ENCODE results near the gene PBX1.

PBX1 gene

GRCh38 chr1:164841702-164842465 is 282.9 kb downstream of the PBX1 start:
- no peak for DNase-seq

DNA sequence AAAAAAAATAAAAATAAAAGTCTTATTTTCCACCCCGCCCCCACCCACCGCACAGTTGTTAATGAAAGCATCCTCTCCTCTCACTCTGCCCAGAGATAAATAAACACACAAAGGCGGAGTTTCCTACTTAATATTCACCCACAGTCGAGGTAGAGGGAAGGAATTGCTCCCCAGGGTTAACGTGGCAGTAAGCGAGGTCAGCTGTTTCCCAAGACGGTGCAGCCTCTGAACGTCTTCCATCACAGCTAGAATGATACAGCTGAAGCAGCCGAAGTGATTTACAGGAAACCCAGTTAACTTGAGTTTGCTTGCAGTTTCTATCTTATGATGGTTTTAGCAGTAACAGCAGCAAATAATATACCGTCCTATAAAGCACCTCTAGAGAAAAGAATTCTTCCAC is 283.9 kb downstream of the PBX1 start:
- DNase-seq, result no peak

DNA sequence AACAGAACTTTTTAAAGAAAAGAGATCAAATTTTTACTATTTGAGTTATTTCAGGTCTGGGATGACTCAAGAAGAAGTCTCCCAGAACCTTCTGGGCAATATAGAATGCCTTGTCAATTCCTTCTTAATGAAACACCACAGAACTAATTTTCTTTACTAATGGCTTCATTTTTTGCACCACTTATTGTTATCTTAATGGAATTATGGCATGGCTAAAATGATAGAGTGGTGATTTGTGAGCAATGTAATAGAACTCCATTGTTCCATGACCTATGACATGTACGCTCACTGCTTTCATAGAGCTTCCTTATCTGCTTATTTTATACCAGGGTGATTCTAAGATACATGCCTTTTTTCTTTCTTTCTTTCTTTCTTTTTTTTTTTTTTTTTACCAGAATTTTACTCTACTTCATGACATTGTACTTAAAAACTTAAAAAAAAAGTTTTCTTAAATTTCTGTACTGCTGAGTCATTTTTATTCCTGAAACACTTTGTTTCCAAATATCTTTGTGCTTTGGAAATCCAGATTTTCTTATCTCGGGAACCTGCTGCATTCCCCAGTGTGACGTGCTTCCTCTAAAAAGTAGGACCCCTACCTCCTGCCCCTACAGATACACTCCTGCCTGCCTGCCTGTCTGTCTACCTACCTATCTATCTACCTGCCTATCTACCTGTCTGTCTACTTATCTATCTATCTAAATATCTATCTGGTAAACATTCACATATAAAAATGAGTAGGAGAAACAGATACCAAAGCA is 284.9 kb downstream of the PBX1 start:
- DNase-seq, result no peak

- DNase-seq, result no peak
Observed at GRCh38 chr1:164846731-164847691, 288.0 kb downstream of the PBX1 start.

DNA sequence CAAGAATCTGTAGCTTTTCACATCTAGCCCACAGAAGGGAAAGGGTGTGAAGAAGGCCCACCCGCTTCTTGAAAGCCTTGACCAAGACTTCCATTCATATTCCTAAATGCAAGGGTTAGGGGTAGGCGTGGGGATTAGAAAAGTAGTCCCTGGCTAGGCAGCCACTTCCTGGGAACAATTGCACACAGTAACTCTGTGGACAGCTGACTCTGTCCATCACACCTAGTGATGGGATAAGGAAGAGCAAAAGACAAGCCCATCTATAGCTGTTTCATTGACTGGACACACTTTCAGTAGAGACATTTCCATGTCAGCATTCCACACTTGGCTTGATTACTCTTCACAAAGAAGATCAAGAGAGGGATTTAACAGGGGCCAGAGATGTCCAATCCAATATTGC is 294.2 kb downstream of the PBX1 start:
- DNase-seq, result no peak

DNA sequence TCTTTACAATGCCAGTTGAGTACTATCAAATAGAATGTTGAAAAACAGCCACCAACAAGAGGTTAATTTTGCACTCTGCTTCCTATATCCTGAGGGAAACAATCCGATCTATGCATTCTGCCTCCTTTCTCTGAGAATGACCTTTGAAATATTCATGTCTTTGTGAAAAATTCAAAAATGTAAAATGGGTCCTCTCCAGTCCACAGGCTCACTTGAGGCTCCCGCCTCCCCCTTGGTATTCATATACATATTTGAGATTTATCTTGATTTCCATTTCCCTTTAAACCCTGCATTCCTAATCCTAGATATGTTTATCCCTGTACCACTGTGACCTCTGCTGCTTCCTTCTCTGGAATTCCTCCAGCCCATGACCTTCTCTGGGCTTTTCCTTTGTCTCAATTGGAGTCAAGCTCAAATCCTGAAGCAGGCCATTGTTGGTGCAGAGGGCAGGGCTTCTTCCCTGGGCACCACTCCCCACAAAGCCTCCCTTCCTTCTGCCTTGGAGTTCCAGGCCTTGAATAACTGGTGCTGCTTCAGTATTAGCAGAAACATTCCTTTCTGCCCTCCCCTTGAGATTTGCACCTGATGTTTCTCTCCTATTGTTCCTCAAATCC is 296.8 kb downstream of the PBX1 start:
- no peak for DNase-seq

DNA sequence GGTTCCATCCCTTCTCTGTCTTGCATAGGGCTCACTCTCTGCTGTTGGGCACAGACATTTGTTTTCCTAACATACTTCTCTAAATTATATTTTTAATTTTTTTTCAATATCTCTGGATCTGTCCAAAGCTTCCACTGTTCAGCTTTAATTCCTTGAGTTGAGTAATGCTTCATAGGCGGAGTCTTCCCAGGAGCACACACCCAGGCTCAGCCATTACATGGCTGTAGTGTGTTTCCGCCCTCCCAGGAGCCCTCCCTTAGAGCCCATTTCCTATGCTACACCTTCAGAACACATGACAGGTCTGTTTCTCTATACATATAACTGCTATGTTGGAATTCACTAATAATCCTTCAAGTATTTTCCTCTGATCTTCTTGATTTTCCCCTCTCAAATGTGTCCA is 297.4 kb downstream of the PBX1 start:
- no peak for DNase-seq

GRCh38 chr1:164857439-164857838 is 298.5 kb downstream of the PBX1 start:
- DNase-seq, result no peak

DNA sequence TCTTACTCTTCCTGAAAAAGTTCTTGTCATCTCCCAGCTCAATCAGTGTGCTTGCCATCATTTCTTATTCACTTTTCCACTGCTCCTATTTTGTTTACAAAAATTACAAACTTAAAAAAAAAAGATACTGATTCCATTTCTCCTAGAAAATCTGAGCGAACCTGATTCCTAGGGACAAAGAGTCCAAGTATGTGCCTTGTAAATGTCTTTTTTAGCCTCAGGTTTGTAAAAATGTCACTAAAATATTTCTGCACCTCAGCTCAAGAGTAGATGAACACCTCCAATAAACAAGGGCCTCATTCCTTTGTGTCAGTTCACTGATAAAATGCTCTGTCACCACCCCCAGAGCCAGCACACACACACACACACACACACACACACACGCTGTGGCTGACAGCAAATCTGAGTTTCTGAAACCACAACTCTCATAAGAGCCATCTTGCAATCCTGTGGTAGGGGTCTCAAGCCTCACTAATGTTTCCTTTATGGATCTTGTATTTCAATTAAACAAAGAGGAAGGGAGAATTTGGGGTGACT is 299.2 kb downstream of the PBX1 start:
- no peak for DNase-seq

- no peak for DNase-seq
Observed at GRCh38 chr1:164861632-164862031, 302.6 kb downstream of the PBX1 start.

- no peak for DNase-seq
Observed at GRCh38 chr1:164863056-164863455, 304.1 kb downstream of the PBX1 start.

DNA sequence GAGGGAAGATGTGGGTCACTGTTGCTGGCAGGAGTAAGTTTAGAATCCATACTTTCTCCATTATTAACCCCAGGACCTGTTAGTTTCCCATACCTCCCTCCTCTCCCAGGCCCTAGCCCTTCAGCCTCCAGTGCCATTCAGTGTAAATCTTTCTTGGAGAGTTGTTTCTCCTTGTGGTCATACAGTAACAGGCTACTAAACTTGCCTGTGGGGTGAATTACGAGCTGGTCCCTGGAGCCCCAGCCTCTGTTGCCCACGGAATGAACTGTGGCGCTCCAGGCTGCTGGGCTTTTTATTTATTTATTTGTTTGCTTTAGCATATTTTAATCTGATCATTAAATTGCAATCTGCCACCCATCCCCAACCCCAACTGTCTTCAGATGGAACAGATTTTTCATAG is 305.2 kb downstream of the PBX1 start:
- DNase-seq, result no peak

DNA sequence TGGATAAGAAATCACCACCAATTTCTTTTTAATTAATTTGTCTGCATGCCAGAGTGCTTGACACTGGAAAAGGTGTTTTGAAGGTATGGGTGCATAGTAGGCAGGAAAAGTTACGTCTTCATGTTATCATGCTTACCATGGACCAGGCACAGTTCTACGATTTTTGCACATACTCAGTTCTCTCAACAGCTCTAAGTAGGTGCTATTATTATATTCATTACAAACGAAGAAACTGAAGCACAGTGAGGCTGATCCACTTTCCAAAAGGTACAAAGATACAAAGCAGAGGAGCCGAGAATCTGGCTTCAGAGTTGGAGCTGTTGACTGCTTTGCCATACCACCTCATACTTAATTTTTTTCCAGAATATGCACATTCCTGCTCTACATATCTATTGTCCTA is 306.4 kb downstream of the PBX1 start:
- no peak for DNase-seq

GRCh38 chr1:164867590-164867989 is 308.6 kb downstream of the PBX1 start:
- DNase-seq, result no peak

DNA sequence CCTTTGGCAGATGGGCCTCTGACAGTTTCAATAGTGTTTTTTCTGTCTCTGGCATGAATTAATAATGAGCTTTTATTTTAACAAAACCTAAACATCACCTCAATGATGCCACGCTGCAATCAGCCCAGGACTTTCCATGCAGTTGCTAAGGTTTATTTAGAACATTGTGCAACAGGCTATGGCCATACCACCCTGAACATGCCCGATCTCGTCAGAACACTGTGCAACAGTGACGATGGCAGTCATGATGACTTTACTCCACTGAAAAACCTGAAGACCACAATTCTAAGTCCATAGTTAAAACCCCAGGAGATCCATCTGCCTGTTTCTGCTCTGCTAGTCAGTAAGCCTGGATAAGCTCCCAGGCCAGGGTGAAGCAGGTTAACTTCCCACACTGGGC is 310.0 kb downstream of the PBX1 start:
- DNase-seq, result no peak

DNA sequence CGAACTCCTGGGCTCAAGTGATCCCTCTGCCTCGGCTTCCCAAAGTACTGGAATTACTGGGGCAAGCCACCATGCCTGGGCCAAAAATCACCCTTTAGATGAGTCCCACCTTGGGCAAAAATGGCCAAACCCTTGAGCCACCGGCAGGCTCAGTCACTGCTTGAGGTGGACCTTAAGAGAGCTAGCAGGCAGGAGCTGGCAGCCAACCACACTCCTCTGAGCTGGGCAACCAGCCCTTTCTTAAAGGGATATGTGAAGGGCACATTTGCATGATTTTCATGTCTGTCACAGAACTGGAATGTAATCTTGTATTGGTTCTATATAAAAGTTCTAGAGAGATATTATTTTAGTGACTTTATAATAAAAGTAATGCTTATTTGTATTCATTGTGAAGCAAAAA is 316.5 kb downstream of the PBX1 start:
- no peak for DNase-seq

GRCh38 chr1:164876398-164877116 is 317.6 kb downstream of the PBX1 start:
- DNase-seq, result no peak

DNA sequence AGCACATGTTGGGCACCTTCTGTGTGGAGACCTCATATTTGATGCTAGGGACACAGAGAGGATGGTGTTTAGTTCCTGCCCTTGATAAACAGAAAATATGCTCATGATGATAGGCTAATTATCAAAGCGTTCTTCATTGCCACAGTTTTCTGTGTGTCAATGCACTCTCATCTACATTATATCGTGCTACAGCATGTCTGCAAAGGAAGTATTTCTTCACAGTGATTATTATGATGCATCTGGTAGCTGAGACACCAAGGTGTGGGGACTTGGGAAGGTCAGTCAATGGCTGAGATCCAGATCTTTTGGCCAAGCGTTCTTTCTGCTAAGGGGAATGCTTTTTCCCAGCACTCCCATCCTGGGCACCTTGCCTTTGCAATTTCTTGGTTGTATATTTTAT is 321.2 kb downstream of the PBX1 start:
- no peak for DNase-seq

GRCh38 chr1:164880644-164881043 is 321.7 kb downstream of the PBX1 start:
- no peak for DNase-seq

- no peak for DNase-seq
Observed at GRCh38 chr1:164885311-164885710, 326.3 kb downstream of the PBX1 start.

GRCh38 chr1:164886101-164886500 is 327.1 kb downstream of the PBX1 start:
- no peak for DNase-seq

GRCh38 chr1:164891615-164892014 is 332.6 kb downstream of the PBX1 start:
- no peak for DNase-seq
